HG02840 (cell line): ENCODE results near the gene DHX35.

Experiments used
- ATAC-seq: cut with Tn5 transposase; IDR thresholded peaks from one replicate; pipeline ENCODE4 v1.9.1; 2021; ENCODE audit warnings: mild to moderate bottlenecking, moderate library complexity, moderate number of reproducible peaks; ENCODE audit not compliant: unreplicated experiment, low FRiP score

The DHX35 gene, protein sequence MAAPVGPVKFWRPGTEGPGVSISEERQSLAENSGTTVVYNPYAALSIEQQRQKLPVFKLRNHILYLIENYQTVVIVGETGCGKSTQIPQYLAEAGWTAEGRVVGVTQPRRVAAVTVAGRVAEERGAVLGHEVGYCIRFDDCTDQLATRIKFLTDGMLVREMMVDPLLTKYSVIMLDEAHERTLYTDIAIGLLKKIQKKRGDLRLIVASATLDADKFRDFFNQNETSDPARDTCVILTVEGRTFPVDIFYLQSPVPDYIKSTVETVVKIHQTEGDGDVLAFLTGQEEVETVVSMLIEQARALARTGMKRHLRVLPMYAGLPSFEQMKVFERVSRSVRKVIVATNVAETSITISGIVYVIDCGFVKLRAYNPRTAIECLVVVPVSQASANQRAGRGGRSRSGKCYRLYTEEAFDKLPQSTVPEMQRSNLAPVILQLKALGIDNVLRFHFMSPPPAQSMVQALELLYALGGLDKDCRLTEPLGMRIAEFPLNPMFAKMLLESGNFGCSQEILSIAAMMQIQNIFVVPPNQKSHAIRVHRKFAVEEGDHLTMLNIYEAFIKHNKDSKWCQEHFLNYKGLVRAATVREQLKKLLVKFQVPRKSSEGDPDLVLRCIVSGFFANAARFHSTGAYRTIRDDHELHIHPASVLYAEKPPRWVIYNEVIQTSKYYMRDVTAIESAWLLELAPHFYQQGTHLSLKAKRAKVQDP

DNA sequence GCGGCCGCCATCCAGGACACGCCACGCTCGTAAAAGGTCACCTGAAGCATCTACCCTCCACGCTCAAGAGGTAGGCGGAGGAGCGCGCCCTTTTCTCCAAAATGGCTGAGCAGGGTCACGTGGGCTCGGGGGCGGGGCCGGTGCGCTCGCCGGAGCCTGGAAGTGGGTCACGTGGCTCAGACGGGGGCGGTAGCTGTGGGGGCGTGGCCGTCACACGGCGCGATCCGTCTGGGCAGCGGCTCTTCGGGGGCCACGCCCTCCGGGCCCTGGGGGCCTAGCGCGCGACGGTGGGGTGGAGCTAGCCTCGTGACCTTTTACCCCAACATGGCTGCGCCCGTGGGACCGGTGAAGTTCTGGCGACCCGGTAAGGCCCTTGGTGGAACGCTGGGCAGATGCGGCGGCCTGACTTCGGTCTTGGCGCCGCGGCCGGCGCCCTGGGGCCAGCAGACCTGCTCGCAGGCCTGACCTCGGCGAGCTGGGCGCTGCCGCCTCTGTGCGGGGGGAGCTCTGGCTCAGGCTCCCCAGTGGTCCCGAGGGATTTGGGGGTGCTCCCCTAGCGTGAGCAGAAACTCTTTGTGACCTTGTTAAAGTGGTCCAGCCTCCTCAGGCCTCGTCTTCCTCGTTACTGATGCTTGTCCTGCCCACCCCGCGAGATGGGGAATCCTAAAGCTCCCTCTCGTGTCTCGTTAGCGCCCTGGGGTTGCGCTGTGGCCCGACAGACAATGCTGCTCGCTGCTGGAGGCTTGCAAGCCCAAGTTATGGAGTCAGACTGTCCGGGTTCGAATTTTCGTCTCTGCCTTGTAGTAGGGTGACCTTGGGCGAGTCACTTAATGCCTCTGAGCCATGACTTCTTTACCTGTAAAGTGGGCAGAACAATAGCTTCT lies at the start of gene DHX35:
DHX35 (plus strand) TSS at position 301 of the 884 bp plus-strand sequence; CDS start at position 325, 24 bp downstream.
- ATAC-seq, result peak; percentile 96

DNA sequence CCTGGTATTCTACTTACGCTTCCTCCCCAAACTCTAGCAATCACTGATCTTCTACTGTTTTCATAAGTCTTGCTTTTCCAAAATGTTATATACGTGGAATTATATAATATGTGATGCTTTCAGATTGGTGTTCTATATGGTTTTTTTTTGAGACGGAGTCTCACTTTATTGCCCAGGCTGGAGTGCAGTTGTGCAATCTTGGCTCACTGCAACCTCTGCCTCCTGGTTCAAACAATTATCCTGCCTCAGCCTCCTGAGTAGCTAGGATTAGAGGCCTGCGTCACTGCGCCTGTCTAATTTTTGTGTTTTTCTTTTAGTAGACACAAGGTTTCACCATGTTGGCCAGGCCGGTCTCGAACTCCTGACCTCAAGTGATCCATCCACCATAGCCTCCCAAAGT lies 46.8 kb upstream of the DHX35 start:
- ATAC-seq, result no peak

DNA sequence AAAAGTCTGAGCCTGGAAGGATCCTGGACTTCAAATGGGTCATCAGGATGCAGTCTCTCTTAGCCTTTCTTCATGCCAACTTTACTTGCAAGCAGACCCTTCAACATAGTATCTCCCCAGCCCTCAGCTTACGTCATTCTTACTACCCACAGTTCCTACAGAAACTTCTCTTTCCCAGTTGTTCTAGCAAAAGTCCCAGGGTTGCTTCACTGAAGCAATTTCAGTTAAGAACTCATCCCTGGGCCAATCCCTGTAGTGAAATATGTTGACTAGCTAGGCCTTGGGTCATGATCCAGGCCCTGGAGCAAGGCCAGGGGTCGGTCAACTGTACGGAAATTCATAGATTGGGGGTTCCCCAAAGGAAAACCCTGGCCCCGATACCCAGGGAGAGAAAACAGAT lies 44.5 kb upstream of the DHX35 start:
- no peak for ATAC-seq

DNA sequence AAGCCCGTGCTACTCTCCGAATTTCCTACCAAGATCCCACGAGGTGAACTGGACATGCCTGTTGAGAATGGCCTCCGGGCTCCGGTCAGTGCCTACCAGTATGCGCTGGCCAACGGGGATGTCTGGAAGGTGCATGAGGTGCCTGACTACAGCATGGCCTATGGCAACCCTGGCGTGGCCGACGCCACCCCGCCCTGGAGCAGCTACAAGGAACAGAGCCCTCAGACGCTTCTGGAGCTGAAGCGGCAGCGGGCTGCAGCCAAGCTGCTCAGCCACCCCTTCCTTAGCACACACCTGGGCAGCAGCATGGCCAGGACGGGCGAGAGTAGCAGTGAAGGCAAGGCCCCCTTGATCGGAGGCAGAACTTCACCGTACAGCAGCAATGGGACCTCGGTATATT lies 44.0 kb upstream of the DHX35 start:
- no peak for ATAC-seq

DNA sequence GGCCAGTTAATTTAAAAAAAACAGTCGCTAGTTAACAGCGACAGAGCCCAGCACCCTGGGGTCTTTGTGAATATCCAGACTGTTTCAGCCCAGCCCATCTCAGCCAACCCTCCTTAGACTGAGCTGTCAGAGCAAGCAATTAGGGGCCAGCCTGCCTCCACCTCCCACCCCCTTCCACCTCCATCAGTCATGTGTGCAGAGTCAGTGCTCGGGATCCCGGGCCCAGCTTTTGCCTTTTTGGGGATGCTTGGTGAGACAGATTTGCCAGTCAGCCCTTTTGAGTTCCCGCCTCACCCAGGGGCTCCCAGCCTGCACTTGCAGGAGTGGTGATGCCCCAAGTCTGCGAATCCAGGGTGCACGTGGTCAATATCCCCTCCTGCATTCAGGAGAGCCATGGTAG lies 42.5 kb upstream of the DHX35 start:
- ATAC-seq, result no peak

DNA sequence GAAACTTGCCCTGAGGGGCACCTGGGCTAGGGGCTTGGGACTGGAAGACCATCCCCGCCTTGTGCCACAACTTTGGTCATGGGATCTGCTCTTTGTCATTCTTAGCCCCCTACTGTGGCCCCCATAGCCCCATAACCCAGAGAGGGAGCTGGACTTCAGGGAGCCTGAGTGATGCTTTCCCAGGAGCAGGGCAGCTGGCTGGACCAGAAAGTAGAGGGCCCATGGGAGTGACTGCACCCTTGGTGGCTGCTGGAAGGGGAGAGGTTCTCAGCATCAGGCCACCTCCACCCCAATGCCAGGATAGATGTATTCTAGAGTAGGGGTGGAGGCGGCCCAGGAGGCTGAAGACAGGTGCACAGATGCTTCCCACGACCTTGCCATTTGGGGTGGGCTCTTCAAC lies 41.7 kb upstream of the DHX35 start:
- no peak for ATAC-seq

DNA sequence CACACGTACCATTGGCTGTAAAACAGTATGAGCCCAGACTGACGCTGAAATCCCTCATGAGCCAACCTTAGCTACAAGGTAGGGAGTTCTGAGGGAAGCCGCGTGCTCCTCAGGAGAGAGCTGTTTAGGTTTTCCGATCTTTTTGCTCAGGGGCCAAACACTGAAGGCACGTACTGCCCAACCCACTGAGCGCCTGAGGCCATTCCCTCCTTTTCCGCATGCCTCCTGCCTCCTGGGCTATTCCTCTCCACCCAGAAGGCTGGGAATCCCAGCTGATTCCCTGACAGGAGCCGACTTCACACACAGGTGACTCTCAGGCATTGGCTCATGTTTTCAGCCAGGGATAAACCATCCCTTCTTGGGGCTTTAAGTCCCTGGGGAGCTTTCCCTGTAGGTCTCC lies 41.3 kb upstream of the DHX35 start:
- no peak for ATAC-seq

DNA sequence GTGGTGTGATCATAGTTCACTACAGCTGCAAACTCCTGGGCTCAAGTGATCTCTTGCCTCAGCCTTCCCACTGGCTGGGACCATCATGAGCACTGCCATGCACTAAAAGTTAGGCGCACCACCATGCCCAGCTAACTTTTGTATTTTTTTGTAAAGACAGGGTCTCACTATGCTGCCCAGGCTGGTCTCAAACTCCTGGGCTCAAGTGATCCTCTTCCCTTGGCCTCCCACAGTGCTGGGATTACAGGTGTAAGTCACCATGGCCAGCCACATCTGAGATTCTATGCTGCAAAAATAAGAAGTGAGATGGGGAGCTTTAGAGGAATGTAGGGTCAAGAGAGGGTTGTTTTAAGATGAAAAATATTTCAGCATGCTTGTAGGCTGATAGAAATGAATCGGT lies 37.4 kb upstream of the DHX35 start:
- ATAC-seq, result no peak

DNA sequence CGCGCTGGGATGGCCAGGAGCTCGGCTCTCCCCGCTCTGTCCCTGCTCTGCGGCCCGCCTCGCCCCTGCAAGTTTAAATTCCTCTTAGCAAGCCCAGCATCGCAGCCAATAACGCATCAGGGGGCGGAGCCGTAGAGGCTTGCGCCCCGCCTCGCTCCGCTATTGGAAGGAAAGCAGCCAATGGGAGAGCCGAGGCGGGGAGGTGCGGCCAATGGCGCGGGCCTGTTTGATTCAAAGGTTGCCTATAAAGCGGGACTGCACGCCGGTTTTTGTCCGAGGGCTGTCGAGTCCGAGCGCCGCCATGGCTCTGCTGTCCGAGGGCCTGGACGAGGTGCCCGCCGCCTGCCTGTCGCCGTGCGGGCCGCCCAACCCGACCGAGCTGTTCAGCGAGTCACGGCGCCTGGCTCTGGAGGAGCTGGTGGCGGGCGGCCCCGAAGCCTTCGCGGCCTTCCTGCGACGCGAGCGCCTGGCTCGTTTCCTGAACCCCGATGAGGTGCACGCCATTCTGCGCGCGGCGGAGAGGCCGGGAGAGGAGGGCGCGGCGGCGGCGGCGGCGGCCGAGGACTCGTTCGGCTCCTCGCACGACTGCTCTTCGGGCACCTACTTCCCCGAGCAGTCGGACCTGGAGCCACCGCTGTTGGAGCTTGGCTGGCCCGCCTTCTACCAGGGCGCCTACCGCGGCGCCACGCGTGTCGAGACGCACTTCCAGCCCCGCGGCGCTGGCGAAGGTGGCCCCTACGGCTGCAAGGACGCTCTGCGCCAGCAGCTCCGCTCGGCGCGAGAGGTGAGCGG lies 35.8 kb upstream of the DHX35 start, which contains the start of gene FAM83D:
FAM83D (plus strand) TSS at position 276 of the 792 bp plus-strand sequence; CDS start at position 302, 26 bp downstream.
- ATAC-seq, result peak; percentile 92

DNA sequence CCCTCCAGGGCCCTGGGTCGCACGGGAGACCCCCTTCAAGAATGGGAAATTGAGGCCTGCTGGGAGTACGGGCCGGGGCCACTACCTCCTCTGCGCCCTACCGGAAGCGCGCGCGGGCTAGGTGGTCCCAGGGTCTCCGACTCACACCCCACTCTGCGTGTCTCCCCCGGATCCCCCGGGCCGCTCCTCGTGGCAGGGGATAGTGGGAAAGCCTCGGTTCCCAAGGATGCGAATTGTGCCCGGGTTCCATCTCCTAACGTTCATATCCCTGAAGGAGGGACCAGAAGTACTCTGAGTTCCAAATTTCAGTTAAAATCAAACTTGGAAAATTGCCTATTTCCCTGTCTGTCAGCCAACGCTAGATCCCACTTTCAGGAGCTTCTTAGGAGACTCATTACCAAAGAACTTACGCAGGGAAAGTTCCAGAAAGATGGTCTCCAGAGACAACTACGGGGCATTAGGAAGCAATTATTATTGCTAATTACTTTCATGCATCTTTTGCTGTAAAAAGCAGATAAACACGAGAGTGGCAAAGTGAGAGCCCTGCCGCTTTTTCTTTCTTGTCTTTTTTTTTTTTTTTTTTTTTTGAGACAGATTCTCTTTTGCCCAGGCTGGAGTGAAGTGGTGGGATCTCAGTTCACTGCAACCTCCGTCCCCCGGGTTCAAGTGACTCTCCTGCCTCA lies 35.1 kb upstream of the DHX35 start:
- ATAC-seq, result no peak

DNA sequence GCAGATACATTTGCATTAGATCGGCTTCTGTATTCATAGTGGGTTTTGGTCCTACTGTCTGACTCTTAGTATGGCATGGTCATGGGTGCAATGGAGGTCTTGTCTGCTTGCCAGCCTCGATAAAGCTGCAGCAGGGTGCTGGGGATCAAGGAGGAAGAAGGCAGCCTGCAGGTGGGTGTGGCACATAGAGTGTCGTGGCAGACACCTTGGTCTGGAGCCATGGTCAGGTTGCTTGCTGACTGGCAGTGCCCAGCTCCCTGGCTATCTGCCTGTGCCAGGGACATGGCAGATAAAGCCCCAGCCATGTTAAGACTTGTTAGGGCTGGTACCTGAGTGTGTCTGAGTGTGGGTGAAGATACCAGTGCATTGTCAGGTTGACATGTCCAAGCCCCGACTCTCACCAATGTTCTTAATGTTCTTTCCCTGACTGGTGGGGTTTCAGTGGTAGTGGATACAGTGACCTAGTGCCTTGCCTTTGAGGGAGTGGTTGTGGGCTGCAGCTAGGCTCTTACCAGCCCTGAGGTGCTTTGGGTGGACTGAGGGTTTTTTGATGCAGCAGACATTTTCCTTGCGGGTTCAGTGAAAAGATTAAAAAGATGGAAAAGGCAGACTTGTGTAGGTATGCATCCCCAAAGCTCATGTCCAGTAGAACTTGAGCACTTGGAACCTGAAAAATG lies 34.1 kb upstream of the DHX35 start:
- ATAC-seq, result no peak

DNA sequence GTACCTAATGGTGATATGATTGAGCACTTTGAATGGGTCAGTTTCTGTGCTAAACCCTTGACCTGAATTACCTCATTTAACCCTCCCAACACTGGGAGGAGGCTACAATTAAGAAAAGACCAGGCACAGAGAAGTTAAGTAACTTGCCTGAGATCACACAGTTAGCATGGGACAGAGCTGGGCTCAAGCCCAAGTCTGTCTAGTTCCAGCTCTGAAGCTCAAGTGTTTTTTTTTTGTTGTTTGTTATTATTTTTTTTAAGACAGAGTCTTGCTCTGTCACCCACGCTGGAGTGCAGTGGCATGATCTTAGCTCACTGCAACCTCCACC lies 31.9 kb upstream of the DHX35 start:
- ATAC-seq, result no peak

DNA sequence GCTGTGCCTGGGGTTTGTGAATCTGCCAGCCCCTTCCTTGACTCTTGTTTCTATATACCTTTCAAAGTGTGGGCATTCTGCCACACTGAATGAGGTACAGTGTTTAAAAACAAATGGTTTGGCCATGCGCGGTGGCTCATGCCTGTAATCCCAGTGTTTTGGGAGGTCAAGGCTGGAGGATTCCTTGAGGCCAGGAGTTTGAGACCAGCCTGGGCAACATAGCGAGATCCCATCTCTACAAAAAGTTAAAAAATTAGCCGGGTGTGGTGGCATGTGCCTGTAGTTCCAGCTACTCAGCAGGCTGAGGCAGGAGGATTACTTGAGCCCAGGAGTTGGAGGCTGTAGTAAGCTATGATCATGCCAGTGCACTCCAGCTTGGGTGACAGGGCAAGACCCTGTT lies 30.2 kb upstream of the DHX35 start:
- no peak for ATAC-seq

DNA sequence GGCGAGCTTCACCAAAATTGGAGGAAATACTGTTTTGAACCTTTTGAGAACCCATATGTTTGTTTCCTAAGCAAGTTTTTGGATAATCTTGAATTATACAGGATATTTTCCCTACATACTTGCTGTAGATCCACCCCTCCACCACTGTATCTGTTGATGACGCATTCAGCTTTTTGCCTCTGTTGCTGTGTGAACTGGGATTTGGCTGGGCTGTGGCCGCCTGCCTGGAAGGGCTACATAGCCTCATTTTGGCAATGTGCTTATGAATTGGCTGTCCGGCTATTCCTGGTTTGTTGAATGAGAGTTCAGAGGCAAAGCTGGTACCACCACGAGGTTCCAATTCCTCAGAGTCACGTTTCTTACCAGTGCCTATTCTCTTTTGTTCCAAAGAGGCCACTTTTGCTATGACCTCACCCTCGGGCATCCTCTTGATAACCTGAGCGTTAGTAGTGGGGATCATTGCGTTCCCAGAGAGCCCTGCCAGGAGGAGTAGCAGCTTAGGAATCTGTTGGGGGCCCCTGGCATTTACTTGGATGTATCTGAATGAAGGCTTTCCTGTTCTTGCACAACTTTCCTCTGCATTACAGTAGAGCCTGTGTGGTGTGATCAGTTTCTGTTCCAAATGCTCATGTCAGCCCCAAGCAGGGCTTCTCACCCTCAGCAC lies 29.6 kb upstream of the DHX35 start:
- ATAC-seq, result no peak

DNA sequence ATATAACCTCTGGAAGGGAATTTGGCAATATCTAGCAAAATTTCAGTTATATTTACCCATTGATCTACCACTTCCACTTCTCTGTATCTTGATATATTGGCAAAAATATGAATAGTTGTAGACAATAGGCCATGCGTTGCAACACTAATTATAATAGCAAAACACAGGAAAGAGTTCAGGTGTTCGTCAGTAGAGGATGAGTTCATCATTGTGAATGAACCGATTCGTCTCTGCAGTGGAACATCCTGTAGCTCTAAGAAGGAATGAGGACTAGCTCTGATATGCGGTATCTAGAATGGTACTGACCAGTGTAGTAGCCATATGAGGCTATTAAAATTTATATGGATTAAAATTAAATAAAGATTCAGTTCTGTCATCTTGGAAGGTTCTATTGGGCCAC lies 27.6 kb upstream of the DHX35 start:
- no peak for ATAC-seq

DNA sequence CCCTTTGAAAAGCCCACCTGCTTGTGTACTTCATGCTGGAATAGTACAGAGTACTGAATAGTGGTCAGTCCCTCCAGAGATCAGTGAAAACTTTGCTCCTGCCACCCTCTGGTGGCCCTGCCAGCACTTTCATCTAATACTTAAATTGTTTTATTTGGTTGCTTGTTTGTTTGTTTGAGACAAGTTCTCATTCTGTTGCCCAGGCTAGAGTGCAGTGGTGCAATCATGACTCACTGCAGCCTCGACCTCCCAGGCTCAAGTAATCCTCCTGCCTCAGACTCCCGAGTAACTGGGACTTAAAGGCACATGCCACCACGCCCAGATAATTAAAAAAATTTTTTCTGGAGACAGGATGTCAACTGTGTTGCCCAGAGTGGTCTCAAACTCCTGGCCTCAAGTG lies 26.9 kb upstream of the DHX35 start:
- no peak for ATAC-seq

DNA sequence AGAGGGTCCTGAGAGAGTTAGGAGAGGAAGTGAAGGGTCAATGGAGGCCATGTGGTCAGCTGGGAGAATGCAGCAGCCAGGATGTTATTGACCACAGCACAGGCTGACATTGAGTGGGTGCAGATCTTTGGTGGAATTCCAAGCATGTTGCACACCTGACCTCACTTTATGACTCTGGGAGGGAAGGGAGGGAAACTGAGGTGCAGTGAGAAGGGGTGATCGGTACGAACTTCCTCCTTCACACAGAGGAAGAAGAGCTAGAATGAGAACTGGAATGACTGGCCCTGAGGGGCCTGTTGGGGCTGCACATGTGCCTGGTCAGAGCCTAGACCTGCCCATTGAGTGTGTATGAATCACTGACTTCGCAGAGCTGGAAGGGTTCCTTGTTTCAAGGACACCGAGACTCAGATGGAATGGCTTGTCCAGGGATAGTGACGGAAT lies 26.2 kb upstream of the DHX35 start:
- no peak for ATAC-seq

DNA sequence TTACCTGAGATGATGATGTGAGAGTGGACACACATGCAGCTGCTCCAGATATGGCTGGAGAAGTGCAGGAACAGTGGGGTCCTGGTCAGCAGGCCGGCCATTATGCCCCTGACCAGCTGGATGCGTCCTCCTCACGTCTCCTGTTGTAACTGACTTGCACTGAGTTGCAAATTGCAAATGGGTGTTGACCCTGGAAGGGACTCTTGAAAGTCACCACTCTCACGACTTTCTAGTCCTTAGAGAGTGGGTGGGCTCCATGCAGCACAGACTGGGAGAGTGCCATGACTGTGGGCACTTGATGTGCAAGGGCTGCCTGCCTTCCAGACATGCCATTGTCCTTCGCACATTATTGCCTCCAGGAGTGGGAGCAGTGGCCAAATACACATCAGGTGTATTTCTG lies 25.1 kb upstream of the DHX35 start:
- ATAC-seq, result no peak
